ENCODE data around the gene DES. TPM values are rescaled to one million over a fixed set of nuclear protein-coding genes. Genes with fewer than 3 reads are reported as not detected.

DES gene
- total RNA-seq, 4 donors from 2014 or later: 19,008 to 28,635 (median 23,575) TPM

- peaks cover 0 to 18% of the 10 kb centered on the region in 2 donors for H3K36me3 ChIP-seq
- ATAC-seq (peak; percentile 23 to 28), DNase-seq (peak in 1 of 2 donors; percentile 74)
- peaks cover 65 to 67% of the 10 kb centered on the region in 2 donors for H3K4me1 ChIP-seq
- TF ChIP-seq, protein P1, sequence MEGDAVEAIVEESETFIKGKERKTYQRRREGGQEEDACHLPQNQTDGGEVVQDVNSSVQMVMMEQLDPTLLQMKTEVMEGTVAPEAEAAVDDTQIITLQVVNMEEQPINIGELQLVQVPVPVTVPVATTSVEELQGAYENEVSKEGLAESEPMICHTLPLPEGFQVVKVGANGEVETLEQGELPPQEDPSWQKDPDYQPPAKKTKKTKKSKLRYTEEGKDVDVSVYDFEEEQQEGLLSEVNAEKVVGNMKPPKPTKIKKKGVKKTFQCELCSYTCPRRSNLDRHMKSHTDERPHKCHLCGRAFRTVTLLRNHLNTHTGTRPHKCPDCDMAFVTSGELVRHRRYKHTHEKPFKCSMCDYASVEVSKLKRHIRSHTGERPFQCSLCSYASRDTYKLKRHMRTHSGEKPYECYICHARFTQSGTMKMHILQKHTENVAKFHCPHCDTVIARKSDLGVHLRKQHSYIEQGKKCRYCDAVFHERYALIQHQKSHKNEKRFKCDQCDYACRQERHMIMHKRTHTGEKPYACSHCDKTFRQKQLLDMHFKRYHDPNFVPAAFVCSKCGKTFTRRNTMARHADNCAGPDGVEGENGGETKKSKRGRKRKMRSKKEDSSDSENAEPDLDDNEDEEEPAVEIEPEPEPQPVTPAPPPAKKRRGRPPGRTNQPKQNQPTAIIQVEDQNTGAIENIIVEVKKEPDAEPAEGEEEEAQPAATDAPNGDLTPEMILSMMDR (IDR thresholded peaks at IDR 0.05 in 4 of 5, conservative IDR thresholded peaks at IDR 0.05 in 1 of 5): no peak
- no peak for TF ChIP-seq POLR2A (IDR thresholded peaks at IDR 0.05)
- H3K27me3 ChIP-seq: no peaks in the 10 kb centered on the region
- H3K27ac ChIP-seq: peak overlapping the region; percentile 95 to 99 (median 97)
- H3K9me3 ChIP-seq: no peaks in the 10 kb centered on the region
- H3K4me3 ChIP-seq: no peak overlapping the region
- intact Hi-C loops (cut with DNase I; ENCODE audit: low total_unique reads) (no loop called here), in situ Hi-C loops (cut with MboI; ENCODE audit: low sequenced_read_pairs in 4 of 4) (loop anchor here in 2 of 4 donors (10.0 kb wide), 1 partner anchor 53 kb away; no protein-coding TSS in a partner anchor)
Observed at GRCh38 chr2:219457784-219458369, 39.7 kb downstream of the DES start.

DNA sequence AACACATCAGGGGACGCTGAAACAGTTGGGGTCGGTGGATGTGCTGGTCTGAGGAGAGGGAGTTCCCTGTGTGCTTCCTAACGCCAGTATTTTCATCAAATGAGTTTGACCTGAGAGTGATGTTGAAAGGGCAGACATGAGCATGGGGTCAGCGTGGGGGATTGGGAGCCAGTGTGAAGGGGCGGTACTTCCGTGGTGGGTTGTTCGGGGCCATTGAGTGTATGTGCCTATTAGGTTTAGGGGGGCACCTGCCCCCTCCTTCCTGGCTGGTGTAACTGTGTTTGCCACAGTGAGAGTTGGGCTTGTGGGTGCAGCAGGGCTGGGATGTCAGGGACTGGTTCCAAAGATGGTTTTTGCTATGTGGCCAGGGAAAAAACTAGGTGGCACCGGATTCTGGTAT lies 40.8 kb downstream of the DES start:
- Histone ChIP-seq H3K4me3 (no peak overlapping the region), H3K36me3 (peaks cover 0 to 25% of the 10 kb centered on the region in 2 donors), H3K27ac (peak overlapping the region; percentile 95 to 99 (median 97)), H3K4me1 (peaks cover 53 to 56% of the 10 kb centered on the region in 2 donors), H3K9me3 (no peaks in the 10 kb centered on the region), H3K27me3 (no peaks in the 10 kb centered on the region)
- in situ Hi-C loops (cut with MboI; ENCODE audit: low sequenced_read_pairs in 4 of 4) (loop anchor here in 2 of 4 donors (10.0 kb wide), 1 partner anchor 54 kb away; no protein-coding TSS in a partner anchor), intact Hi-C loops (cut with DNase I; ENCODE audit: low total_unique reads) (no loop called here)
- no peak for DNase-seq
- no peak for ATAC-seq
- no peak for TF ChIP-seq POLR2A (IDR thresholded peaks at IDR 0.05)
- TF ChIP-seq, protein P1 (IDR thresholded peaks at IDR 0.05 in 4 of 5, conservative IDR thresholded peaks at IDR 0.05 in 1 of 5): no peak

DNA sequence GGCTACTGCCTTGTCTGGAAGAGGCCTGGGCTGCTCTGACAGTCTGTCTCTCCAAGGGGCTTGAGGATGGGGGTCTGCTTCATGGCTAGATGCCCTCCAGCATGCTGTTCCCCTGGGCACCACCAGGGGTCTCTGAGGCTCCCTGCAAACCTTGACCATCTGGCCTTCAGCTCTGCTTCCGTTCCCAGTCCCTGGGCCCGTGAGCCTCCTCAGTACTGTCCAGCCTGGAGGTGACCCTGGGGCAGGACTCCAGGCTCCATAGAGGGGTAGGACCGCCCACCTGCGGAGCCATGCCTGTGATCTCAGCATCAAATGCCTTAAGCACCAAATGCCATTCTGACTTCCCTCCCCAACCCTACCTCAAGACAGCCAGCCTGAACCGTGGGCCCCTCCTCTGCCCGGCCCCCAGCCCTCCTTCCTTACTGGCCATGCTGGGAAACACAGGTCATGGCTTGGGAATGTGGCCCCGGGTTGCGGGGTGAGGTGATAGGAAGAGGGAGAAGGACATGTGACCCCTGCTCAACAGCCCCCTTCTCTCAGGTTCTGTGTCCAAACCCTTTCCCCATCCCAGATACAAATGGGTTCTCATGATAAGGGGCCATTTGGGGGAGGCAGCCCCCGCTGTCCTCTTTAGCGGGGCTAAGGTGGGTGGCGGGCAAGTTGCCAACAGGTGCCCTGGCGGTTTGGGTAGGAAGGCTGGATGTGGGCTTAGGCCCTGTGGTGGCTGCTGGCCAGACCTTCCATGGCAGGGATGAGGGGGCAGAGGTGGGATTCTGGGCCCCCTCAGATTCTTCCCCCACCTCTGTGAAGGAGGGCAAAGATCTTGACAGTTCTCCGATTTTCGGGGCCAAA lies 41.5 kb downstream of the DES start:
- in situ Hi-C loops (cut with MboI; ENCODE audit: low sequenced_read_pairs in 4 of 4): loop anchor here in 2 of 4 donors (10.0 kb wide), 1 partner anchor 55 kb away; no protein-coding TSS in a partner anchor
- no peaks in the 10 kb centered on the region for H3K9me3 ChIP-seq
- ATAC-seq: peak; percentile 67 to 71
- H3K27ac ChIP-seq: peak overlapping the region; percentile 95 to 99 (median 97)
- peak overlapping the region in 2 of 4 donors; percentile 32 to 43 for H3K4me3 ChIP-seq
- TF ChIP-seq, protein P1 (IDR thresholded peaks at IDR 0.05 in 4 of 5, conservative IDR thresholded peaks at IDR 0.05 in 1 of 5): peak; percentile 87 to 96 (median 90)
- TF ChIP-seq POLR2A (IDR thresholded peaks at IDR 0.05): no peak
- H3K27me3 ChIP-seq: no peaks in the 10 kb centered on the region
- peak; percentile 59 to 89 for DNase-seq
- intact Hi-C loops (cut with DNase I; ENCODE audit: low total_unique reads): loop anchor here (1.0 to 5.0 kb wide), 2 partner anchors 39 to 73 kb away; partner anchors contain the start of gene GMPPA
- H3K36me3 ChIP-seq: peaks cover 0 to 32% of the 10 kb centered on the region in 2 donors
- H3K4me1 ChIP-seq: peaks cover 47 to 49% of the 10 kb centered on the region in 2 donors

DNA sequence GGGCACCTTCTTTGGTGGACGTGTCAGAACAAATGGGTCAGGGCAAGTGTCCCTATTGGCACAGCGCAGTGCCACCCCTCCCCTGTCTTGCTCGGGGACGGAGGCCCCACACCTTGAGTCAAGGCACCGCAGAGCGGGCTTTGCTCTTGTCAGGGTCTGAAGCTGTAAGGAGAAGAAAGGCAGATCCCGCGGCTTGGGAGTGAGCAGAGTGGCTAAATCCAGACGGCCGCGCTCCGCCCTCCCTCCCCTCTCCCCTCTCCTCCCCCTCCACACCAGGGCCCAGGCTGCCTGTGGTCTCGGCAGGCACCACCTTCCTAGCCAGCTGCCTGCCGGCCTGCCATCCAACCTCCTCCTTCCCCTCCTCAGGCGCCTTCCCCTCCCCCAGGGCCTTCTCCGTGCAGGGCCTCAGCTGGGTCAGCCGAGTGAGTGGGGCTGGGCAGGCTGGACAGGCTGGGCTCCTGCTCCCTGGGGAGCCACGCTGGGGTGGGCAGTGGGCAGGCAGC lies 42.3 kb downstream of the DES start:
- in situ Hi-C loops (cut with MboI; ENCODE audit: low sequenced_read_pairs in 4 of 4) (no loop called here), intact Hi-C loops (cut with DNase I; ENCODE audit: low total_unique reads) (loop anchor here (1.0 to 5.0 kb wide), 2 partner anchors 38 to 72 kb away; partner anchors contain the start of gene GMPPA)
- ATAC-seq: peak; percentile 59 to 64
- peak; percentile 86 to 91 for DNase-seq
- Histone ChIP-seq H3K4me3 (peak overlapping the region in 3 of 4 donors; percentile 32 to 51 (median 43)), H3K9me3 (no peaks in the 10 kb centered on the region), H3K36me3 (peaks cover 0 to 40% of the 10 kb centered on the region in 2 donors), H3K27ac (peak overlapping the region; percentile 95 to 99 (median 97)), H3K4me1 (peaks cover 44 to 45% of the 10 kb centered on the region in 2 donors), H3K27me3 (no peaks in the 10 kb centered on the region)
- TF ChIP-seq, protein P1 (IDR thresholded peaks at IDR 0.05 in 4 of 5, conservative IDR thresholded peaks at IDR 0.05 in 1 of 5): peak in 1 of 5 experiments; percentile 6
- peak; percentile 41 to 49 for TF ChIP-seq POLR2A (IDR thresholded peaks at IDR 0.05)

All from gastrocnemius medialis (tissue), 4 donors.